GM18519 (cell line): ENCODE data around the gene REEP6.

Experiments
- ATAC-seq: cut with Tn5 transposase; IDR thresholded peaks from one replicate; pipeline ENCODE4 v1.9.1; 2021; ENCODE audit warnings: mild to moderate bottlenecking, moderate library complexity; ENCODE audit not compliant: unreplicated experiment, low FRiP score

REEP6 gene

DNA sequence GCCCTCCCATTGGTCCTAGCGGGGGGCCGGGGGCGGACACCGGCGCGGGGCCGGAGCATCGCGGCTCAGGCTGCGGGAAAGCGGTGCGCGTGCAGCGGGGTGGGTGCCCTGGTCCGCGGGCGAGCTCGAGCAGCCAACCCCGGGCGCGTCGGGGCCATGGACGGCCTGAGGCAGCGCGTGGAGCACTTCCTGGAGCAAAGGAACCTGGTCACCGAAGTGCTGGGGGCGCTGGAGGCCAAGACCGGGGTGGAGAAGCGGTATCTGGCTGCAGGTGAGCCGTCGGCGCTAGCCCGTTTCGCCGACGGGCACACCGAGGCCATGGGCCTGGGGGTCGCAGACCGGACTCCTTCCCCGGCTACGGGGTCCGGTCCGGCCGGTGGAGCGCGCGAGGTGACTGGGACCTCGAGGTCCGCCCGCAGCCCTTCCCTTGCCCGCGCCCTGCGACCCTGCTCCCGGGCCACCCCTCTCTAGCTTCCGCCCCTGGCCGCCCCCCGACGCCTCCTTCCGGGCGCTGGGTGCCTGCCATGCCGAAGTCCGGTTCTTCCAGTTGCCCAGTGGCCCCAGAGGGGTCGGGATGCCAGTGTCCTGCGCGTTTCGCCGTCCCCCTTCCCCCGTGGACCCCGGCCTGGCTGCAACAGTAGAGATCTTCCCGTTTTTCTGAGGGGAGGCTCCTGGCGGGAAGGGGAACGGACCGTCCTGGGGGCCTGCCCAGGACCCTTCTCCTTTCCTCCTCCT lies at the start of gene REEP6:
Gene REEP6, plus strand, starts transcription at position 68 of the 735 bp plus-strand sequence. Its CDS starts 89 bp downstream, at position 157.
- ATAC-seq: no peak

DNA sequence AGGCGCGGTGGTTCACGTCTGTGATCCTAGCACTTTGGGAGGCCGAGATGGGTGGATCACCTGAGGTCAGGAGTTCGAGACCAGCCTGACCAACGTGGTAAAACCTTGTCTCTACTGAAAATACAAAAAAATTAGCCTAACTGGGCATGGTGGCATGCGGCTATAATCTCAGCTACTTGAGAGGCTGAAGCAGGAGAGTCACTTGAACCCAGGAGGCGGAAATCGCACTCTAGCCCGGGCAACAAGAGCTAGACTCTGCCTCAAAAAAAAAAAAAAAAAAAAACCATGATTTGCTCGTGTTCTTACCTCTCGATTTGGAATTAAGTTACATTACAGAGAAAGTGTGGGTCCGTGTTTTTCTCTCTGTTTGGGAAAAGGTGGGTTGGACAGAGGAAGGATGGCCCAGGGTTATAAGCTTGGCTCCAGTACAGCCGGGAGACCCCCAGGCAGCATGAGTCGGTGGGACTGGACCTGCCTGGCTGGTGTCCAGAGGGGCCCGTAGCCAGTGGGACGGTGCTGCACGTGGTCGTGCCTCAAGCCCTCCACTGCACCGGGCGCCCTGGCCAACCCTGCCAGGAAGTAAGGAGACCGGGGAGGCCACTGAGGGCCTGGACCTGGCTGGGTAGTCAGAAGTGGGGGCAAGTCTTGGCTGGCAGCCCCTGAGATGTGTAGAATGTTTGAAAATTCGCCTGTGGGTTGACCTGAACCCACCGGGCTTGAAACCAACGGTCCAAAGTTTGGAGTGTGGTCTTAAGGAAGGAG lies 49.1 kb upstream of the REEP6 start:
- no peak for ATAC-seq

DNA sequence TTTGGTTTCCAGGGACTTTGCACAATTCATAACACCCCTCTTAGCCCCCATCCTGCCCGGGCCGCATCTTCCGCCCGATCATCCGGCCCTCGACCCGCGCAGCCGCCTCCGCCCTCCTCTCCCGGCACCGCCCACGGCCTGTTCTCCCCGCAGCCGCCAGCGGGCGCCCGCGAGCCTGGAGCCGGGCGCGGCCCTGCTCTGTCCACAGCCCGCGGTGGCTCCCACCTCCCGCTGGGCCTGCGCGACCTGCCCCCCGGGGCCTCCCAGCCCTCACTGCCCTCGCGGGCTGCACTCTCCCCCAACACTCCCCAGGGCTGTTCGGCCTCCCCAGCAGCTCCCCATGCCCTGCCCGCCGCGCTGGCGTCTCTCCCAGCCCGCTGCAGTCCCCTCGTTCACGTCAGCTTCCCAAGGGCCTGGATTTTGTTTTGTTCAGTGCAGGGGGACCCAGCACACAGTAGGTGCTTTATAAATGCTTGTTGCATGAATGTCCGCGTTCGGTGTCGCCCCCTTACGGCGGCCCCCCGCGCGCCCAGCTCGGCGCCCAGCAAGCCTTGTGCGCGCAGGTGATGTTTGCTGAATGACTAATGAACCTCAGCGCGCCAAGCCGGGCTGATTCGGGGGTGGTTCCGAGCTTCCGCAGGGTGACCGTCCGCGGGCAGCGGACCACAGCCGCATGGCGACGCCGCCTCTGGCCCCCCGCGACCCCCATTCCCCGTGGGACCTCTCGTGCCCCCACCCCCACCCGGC lies 45.6 kb upstream of the REEP6 start:
- no peak for ATAC-seq

- no peak for ATAC-seq
These were observed 44.9 kb upstream of the REEP6 start for GRCh38 chr19:1445932-1446712.

DNA sequence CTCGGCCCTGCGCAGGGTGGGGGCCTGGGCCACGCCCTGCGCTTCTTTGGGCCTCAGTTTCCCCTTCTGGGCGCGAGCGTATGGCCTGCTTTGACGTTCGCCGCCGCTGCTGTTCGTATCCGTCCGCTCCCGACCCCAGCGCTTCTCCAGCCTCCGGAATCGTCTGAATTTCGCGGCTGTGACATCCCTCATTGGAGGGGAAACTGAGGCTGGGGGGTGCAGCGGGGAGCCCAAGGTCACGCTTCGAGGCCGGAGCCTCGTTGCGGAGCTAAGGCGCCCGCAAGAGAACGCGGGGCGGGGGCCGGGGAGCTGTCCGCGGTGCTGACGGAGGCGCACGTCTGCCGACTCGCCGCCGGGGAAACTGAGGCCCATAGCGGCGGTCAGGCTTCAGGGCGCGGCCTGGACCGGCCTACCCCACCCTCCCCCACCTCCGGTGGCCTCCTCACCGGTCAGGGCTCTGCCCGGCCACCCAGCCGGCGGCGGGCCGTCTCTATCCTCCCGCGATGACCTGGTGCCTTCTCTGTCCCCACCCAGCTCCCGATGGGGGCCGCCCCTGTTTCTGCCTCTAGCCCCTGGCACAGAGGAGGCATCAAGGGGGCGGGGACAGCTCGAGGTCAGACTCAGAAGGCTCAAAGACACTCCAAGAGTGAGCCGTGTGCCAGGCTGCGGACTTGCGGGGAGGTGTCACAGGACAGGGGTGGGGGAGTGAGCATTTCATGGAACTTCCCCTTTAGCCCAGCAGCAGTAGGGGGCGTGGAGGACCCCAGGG lies 44.1 kb upstream of the REEP6 start:
- ATAC-seq: no peak

DNA sequence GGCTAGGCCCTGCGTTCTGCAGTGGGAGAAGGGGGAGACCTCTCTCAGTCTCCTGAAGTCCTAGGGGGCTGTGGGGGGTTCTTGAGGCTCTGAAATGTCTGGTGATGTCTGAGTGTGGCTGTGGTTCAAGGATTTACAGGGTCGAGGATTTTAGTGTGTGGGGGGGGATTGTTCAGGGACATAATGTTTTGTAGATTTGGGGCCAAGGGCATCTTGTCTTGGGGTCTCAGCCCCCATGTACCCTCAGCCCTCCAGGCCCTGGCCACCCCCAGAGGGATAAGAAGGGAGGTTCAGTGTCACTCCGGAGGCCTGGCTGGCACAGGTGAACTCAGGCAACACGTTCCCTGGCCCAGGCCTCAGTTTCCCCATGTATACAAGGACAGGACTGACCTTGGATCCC lies 43.5 kb upstream of the REEP6 start:
- ATAC-seq: no peak

GRCh38 chr19:1447944-1448343 lies 43.0 kb upstream of the REEP6 start:
- ATAC-seq: no peak

- no peak for ATAC-seq
These were observed 41.2 kb upstream of the REEP6 start, which contains the start of gene APC2 for GRCh38 chr19:1449467-1450442. Gene APC2, plus strand, starts transcription at chr19:1450121. Its CDS starts 2,881 bp downstream, at chr19:1453002.

GRCh38 chr19:1450735-1451731 lies 39.9 kb upstream of the REEP6 start:
- no peak for ATAC-seq

DNA sequence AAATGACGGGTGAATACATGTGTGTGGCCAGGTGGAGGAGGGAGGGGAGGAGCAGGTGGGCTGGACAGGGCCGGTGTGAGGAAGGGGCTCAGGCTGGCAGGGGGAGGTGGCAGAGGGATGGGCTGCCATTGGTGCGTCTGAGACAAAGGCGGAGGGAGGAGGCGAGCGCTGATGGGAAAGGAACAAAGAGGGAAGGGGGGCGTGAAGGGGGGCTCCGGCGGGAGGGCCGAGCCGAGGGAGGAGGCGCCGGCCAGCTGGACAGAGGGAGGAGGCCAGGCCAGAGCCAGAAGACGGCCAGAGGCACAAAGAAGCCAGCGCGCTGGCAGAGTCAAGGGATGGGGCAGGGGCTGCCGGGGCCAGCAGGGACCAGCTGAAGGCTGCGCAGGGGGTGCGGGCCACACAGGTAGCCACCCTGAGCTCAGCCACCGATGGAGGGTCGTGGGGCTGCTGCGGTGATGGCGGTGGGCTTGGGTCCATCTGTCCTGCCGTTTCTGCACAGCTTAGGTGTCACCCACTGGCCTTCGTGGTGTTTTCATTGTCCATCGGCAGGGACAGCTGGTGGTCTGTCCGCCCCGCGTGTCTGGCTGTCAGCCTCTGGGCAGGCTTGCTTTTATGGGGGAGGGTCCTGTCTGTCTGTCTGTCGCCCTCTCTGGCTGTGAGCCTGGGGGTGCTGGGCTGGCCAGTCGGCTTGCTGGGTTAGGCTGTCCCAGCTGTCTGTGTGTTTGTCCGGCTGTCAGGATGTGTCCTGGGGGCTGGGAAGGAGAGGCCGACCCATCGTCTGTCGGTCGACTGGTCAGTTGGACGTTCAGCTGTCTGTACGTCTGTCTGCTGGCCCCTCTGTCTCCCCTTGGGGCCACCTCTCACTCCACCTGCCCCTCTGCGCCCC lies 38.8 kb upstream of the REEP6 start:
- ATAC-seq: no peak

- ATAC-seq: no peak
These were observed 38.0 kb upstream of the REEP6 start for GRCh38 chr19:1452802-1453524.

DNA sequence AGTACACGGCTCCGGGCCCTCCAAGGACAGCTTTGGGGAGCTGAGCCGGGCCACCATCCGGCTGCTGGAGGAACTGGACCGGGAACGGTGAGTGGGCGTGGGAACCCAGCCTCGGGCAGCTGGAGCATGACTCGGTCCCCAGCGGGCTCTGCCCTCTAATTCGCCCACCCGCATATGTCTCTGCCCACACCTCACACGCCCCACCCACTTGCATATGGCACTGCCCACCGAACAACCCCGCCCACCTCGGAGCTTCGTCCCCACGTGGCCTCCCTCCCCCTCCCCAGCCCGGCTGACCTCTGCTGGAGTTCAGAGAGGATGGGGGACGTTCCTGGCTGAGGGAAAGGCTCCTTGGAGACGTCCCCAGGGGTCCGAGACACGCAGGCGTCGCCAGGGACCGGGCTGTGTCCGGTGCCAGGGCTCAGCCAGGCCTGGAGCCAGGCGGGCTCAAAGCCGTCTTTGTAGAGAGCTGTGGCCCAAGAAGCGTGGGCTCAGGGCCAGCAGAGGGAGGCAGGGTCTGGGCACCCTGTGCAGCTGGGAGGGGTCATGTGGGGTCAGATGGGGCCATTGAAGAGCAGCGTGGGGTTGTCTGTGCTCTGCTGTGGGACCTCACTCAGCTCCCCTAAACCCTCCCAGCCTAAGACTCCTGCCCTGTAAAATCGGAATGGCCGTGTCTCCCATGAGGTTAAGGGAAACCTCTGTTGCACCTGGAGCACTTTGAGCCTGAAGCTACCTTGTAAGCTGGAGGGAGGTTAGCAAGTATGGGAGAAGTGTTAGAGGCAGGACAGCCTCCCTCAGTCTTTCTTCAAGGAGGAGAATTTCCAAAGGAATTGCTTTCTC lies 37.2 kb upstream of the REEP6 start:
- no peak for ATAC-seq

- ATAC-seq: no peak
These were observed 36.0 kb upstream of the REEP6 start for GRCh38 chr19:1455002-1455335.

DNA sequence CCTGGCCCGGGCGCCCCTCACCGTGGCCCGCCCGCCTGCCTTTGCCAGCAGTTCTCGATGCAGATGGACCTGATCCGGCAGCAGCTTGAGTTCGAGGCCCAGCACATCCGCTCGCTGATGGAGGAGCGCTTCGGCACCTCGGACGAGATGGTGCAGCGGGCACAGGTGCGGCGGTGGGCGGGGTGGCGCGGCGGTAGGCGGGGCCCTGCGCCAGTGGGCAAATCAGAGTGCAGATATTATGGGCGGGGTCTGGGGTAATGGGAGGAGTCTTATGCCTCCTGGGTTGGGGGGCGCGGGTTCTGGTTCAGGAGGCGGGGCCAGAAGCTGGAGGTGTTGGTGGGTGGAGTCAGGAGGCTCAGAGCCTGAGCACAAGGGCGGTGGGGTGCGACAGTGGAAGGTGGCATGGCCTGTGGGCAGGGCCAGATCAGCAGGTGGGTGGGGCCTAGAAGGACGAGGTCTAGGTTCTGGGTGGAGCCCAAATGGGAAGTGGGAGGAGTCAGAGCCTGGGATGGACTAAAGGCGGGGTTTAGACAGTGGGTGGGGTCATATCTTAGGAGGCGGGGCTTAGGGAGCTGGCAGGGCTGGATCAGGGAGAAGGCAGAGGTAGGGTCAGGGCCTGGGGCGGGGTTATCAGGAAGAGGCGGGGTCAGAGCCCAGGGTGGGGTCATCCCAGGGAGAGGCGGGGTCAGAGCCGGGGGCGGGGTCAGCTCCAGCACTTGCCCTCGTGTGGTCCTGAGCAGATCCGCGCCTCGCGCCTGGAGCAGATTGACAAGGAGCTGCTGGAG lies 35.5 kb upstream of the REEP6 start:
- ATAC-seq: no peak
